Mesodermal cell (in vitro differentiated cells): ENCODE results near the gene SEC14L5.

Source experiments
- H3K27ac ChIP-seq: 2 replicates; pipeline ENCODE4 v1.7.0; 2013; ENCODE audit warnings: mild to moderate bottlenecking, low read depth, low read length, moderate library complexity; ENCODE audit not compliant: severe bottlenecking
- H3K36me3 ChIP-seq: 2 replicates; pipeline ENCODE4 v1.7.1; 2013; ENCODE audit warnings: mild to moderate bottlenecking, low read length, moderate library complexity; ENCODE audit not compliant: control insufficient read depth, insufficient read depth
- H3K4me1 ChIP-seq: one replicate; pipeline ENCODE4 v1.7.1; 2013; ENCODE audit warnings: mild to moderate bottlenecking, low read length; ENCODE audit not compliant: insufficient read depth, control insufficient read depth, poor library complexity, severe bottlenecking
- H3K4me3 ChIP-seq: 2 replicates; pipeline ENCODE4 v1.7.0; 2013; ENCODE audit warnings: low read length, control low read depth, mild to moderate bottlenecking; ENCODE audit not compliant: insufficient read depth, poor library complexity, severe bottlenecking; ENCODE audit errors: extremely low read depth
- H3K9me3 ChIP-seq: 2 replicates; pipeline ENCODE4 v1.7.1; 2013; ENCODE audit warnings: mild to moderate bottlenecking, low read length, moderate library complexity; ENCODE audit not compliant: control insufficient read depth
- WGBS, 2 experiments: methylation state at CpG; one replicate each; pipeline ENCODE4 v1.1.5; 2013; ENCODE audit warnings: missing lambda C conversion rate in 2 of 2; ENCODE audit not compliant: insufficient coverage in 2 of 2; 5-methylcytosine and 5-hydroxymethylcytosine counted together

SEC14L5 gene

GRCh38 chr16:4988647-4989046, 30.5 kb downstream of the SEC14L5 start:
- Histone ChIP-seq H3K36me3 (no peaks in the 10 kb centered on the region), H3K4me3 (no peak overlapping the region), H3K9me3 (no peaks in the 10 kb centered on the region), H3K27ac (no peak overlapping the region), H3K4me1 (peaks cover 3% of the 10 kb centered on the region)
- WGBS, 2 experiments: 89 to 93% methylated on average over 2 to 3 of the region's 5 CpGs

GRCh38 chr16:4989391-4990006, 31.4 kb downstream of the SEC14L5 start:
- Histone ChIP-seq H3K4me1 (peaks cover 3% of the 10 kb centered on the region), H3K27ac (no peak overlapping the region), H3K36me3 (no peaks in the 10 kb centered on the region), H3K4me3 (no peak overlapping the region), H3K9me3 (no peaks in the 10 kb centered on the region)
- 83 to 100% methylated on average over 4 to 7 of the region's 9 CpGs for WGBS, 2 experiments

- WGBS, 2 experiments: 76 to 82% methylated on average over 3 of the region's 8 CpGs
Observed at GRCh38 chr16:4990415-4990814, 32.3 kb downstream of the SEC14L5 start.

GRCh38 chr16:4991754-4992153, 33.6 kb downstream of the SEC14L5 start:
- WGBS, 2 experiments: 85 to 91% methylated on average over 12 to 13 of the region's 14 CpGs
- Histone ChIP-seq H3K36me3 (no peaks in the 10 kb centered on the region), H3K4me1 (peaks cover 3% of the 10 kb centered on the region), H3K27ac (no peak overlapping the region), H3K9me3 (no peaks in the 10 kb centered on the region), H3K4me3 (no peak overlapping the region)

More at GRCh38 chr16:4990415-4990814, 32.3 kb downstream of the SEC14L5 start:
- Histone ChIP-seq H3K9me3 (no peaks in the 10 kb centered on the region), H3K36me3 (no peaks in the 10 kb centered on the region), H3K27ac (no peak overlapping the region), H3K4me3 (no peak overlapping the region), H3K4me1 (peaks cover 3% of the 10 kb centered on the region)

GRCh38 chr16:4994719-4995434, 36.7 kb downstream of the SEC14L5 start:
- Histone ChIP-seq H3K27ac (no peak overlapping the region), H3K4me3 (no peak overlapping the region), H3K9me3 (no peaks in the 10 kb centered on the region), H3K4me1 (no peaks in the 10 kb centered on the region), H3K36me3 (no peaks in the 10 kb centered on the region)
- WGBS, 2 experiments: 75 to 77% methylated on average over 12 to 14 of the region's 18 CpGs

GRCh38 chr16:5000573-5001001, 42.5 kb downstream of the SEC14L5 start:
- Histone ChIP-seq H3K4me1 (no peaks in the 10 kb centered on the region), H3K4me3 (no peak overlapping the region), H3K36me3 (no peaks in the 10 kb centered on the region), H3K27ac (no peak overlapping the region), H3K9me3 (no peaks in the 10 kb centered on the region)
- WGBS, 2 experiments: 90 to 96% methylated on average over 16 to 18 of the region's 19 CpGs

- Histone ChIP-seq H3K4me1 (no peaks in the 10 kb centered on the region), H3K4me3 (no peak overlapping the region), H3K36me3 (no peaks in the 10 kb centered on the region), H3K27ac (no peak overlapping the region), H3K9me3 (no peaks in the 10 kb centered on the region)
- WGBS, 2 experiments: 86 to 87% methylated on average over 7 of the region's 7 CpGs
Observed at GRCh38 chr16:5001571-5001970, 43.4 kb downstream of the SEC14L5 start.

- Histone ChIP-seq H3K9me3 (no peaks in the 10 kb centered on the region), H3K4me3 (no peak overlapping the region), H3K4me1 (no peaks in the 10 kb centered on the region), H3K36me3 (no peaks in the 10 kb centered on the region), H3K27ac (no peak overlapping the region)
- 78 to 85% methylated on average over 3 of the region's 6 CpGs for WGBS, 2 experiments
Observed at GRCh38 chr16:5001986-5002385, 43.9 kb downstream of the SEC14L5 start.

- Histone ChIP-seq H3K9me3 (no peaks in the 10 kb centered on the region), H3K36me3 (no peaks in the 10 kb centered on the region), H3K4me1 (no peaks in the 10 kb centered on the region), H3K27ac (no peak overlapping the region), H3K4me3 (no peak overlapping the region)
- 87 to 94% methylated on average over 3 of the region's 3 CpGs for WGBS, 2 experiments
Observed at GRCh38 chr16:5002699-5003143, 44.6 kb downstream of the SEC14L5 start.

- Histone ChIP-seq H3K27ac (no peak overlapping the region), H3K36me3 (no peaks in the 10 kb centered on the region), H3K4me3 (no peak overlapping the region), H3K4me1 (no peaks in the 10 kb centered on the region), H3K9me3 (no peaks in the 10 kb centered on the region)
- 100% methylated on average over 4 to 5 of the region's 12 CpGs for WGBS, 2 experiments
Observed at GRCh38 chr16:5003211-5003610, 45.1 kb downstream of the SEC14L5 start.

- WGBS, 2 experiments: 70 to 93% methylated on average over 1 of the region's 10 CpGs
- H3K36me3 ChIP-seq: no peaks in the 10 kb centered on the region
Observed at GRCh38 chr16:5003828-5004227, 45.7 kb downstream of the SEC14L5 start.

More at GRCh38 chr16:5003828-5004227, 45.7 kb downstream of the SEC14L5 start:
- Histone ChIP-seq H3K9me3 (no peaks in the 10 kb centered on the region), H3K4me3 (no peak overlapping the region), H3K4me1 (no peaks in the 10 kb centered on the region), H3K27ac (no peak overlapping the region)
